ENCODE data around the gene PAPOLG. TPM values are rescaled to one million over a fixed set of nuclear protein-coding genes. Genes with fewer than 3 reads are reported as not detected.

The PAPOLG gene
- total RNA-seq, 1 donor = 20.3 TPM

GRCh38 chr2:60831921-60832320 lies 75.9 kb downstream of the PAPOLG start:
- no peak for TF ChIP-seq CTCF (IDR thresholded peaks at IDR 0.05; ENCODE audit: insufficient read depth, low read depth, low read length)
- H3K4me3 ChIP-seq (ENCODE audit: low read depth, low read length) = no peak overlapping the region
- no peak for DNase-seq (ENCODE audit: low read depth)

GRCh38 chr2:60832621-60833020 lies 76.6 kb downstream of the PAPOLG start:
- H3K4me3 ChIP-seq (ENCODE audit: low read depth, low read length) = no peak overlapping the region
- DNase-seq (ENCODE audit: low read depth) = no peak
- no peak for TF ChIP-seq CTCF (IDR thresholded peaks at IDR 0.05; ENCODE audit: insufficient read depth, low read depth, low read length)

GRCh38 chr2:60834270-60834717 lies 78.2 kb downstream of the PAPOLG start:
- no peak for DNase-seq (ENCODE audit: low read depth)
- no peak for TF ChIP-seq CTCF (IDR thresholded peaks at IDR 0.05; ENCODE audit: insufficient read depth, low read depth, low read length)
- no peak overlapping the region for H3K4me3 ChIP-seq (ENCODE audit: low read depth, low read length)

- DNase-seq (ENCODE audit: low read depth) = no peak
- TF ChIP-seq CTCF (IDR thresholded peaks at IDR 0.05; ENCODE audit: insufficient read depth, low read depth, low read length) = no peak
- no peak overlapping the region for H3K4me3 ChIP-seq (ENCODE audit: low read depth, low read length)
Measured at GRCh38 chr2:60836491-60836890, 80.4 kb downstream of the PAPOLG start.

- no peak for TF ChIP-seq CTCF (IDR thresholded peaks at IDR 0.05; ENCODE audit: insufficient read depth, low read depth, low read length)
- H3K4me3 ChIP-seq (ENCODE audit: low read depth, low read length) = no peak overlapping the region
- DNase-seq (ENCODE audit: low read depth) = no peak
Measured at GRCh38 chr2:60837123-60837522, 81.1 kb downstream of the PAPOLG start.

- no peak for TF ChIP-seq CTCF (IDR thresholded peaks at IDR 0.05; ENCODE audit: insufficient read depth, low read depth, low read length)
- no peak for DNase-seq (ENCODE audit: low read depth)
- H3K4me3 ChIP-seq (ENCODE audit: low read depth, low read length) = no peak overlapping the region
Measured at GRCh38 chr2:60838481-60838880, 82.4 kb downstream of the PAPOLG start.

- TF ChIP-seq CTCF (IDR thresholded peaks at IDR 0.05; ENCODE audit: insufficient read depth, low read depth, low read length) = no peak
- DNase-seq (ENCODE audit: low read depth) = no peak
Measured at GRCh38 chr2:60839126-60839813, 83.2 kb downstream of the PAPOLG start.

More at GRCh38 chr2:60839126-60839813, 83.2 kb downstream of the PAPOLG start:
- no peak overlapping the region for H3K4me3 ChIP-seq (ENCODE audit: low read depth, low read length)
